K562 (cell line): Measurements from ENCODE around the gene SLC16A9. TPM values are rescaled to one million over a fixed set of nuclear protein-coding genes. Genes with fewer than 3 reads are reported as not detected.
A peak's percentile ranks its signal among the peaks of the same experiment; 100 is the strongest.

Experiments used
- ATAC-seq: fragments of 200-7000 bp; cut with Tn5 transposase; 3 replicates; pipeline ENCODE4 v1.9.1; 2020; ENCODE audit warnings: moderate library complexity
- BruUV-seq: library from RNA; stranded (reverse); fragments of 400-500 nt; replicated peaks from 2 replicates; lab custom pipeline; 2021; lab: Mats Ljungman, UMichigan
- CTCF ChIA-PET: fragments of 300-600 bp; formaldehyde crosslinking; extraction: SDS; loops from one replicate; lab custom pipeline; 2021; ENCODE audit warnings: low intra/inter-chr PET ratio; lab: Yijun Ruan, JAX
- POLR2A ChIA-PET: fragments of 300-600, 350-650 bp; sonication (Branson Sonifier 250); formaldehyde crosslinking; extraction: SDS; loops from one replicate; lab custom pipeline; 2021; ENCODE audit warnings: antibody characterized with exemption, inconsistent platforms; lab: Yijun Ruan, JAX
- DNase-seq, 4 experiments: peaks; one replicate each; pipeline versions ENCODE4 v3.0.0 to v3.0.0-alpha.2; 2011 to 2018; ENCODE audit warnings: low spot score in 3 of 4, mixed read lengths in 3 of 4; ENCODE audit errors: extremely low read depth in 1 of 4
- FAIRE-seq: peaks from 2 replicates; lab custom pipeline; 2011; peaks lifted over from hg19 to GRCh38; lab: Jason Lieb, UNC
- H2AFZ ChIP-seq: 2 replicates; pipeline ENCODE4 v1.6.0; 2011; ENCODE audit warnings: low read depth, low read length, control low read depth, inconsistent platforms
- H3K27ac ChIP-seq: fragments of 200-600 bp; 3 replicates; pipeline ENCODE4 v1.8.0; 2011; ENCODE audit warnings: low read depth, mild to moderate bottlenecking, control low read depth, inconsistent platforms, low read length, moderate library complexity, mixed read lengths; ENCODE audit errors: extremely low read depth
- H3K27me3 ChIP-seq, 2 experiments: fragments of 300-600 bp in 1 of 2; 2 replicates in 1 of 2; 3 replicates in 1 of 2; pipeline versions ENCODE4 v1.6.0 to v1.8.0; 2011; ENCODE audit warnings: inconsistent platforms in 2 of 2, low read length in 2 of 2, mild to moderate bottlenecking in 1 of 2, mixed read lengths in 1 of 2, moderate library complexity in 1 of 2; ENCODE audit not compliant: control insufficient read depth in 2 of 2, insufficient read depth in 2 of 2
- H3K36me3 ChIP-seq: fragments of 300-600 bp; 3 replicates; pipeline ENCODE4 v1.8.0; 2011; ENCODE audit warnings: mild to moderate bottlenecking, low read length, inconsistent platforms; ENCODE audit not compliant: control insufficient read depth, insufficient read depth
- H3K4me1 ChIP-seq, 2 experiments: fragments of 200-600 bp in 1 of 2; replicated peaks in 1 of 2; 2 replicates in 1 of 2; 3 replicates in 1 of 2; pipeline versions ENCODE4 v1.5.1 to v1.8.0; 2011; ENCODE audit warnings: inconsistent platforms in 2 of 2, low read length in 2 of 2, mild to moderate bottlenecking in 1 of 2, mixed read lengths in 1 of 2, moderate library complexity in 1 of 2; ENCODE audit not compliant: control insufficient read depth in 2 of 2, insufficient read depth in 2 of 2
- H3K4me2 ChIP-seq: 2 replicates; pipeline ENCODE4 v1.6.1; 2011; ENCODE audit warnings: low read length, control low read depth, inconsistent platforms, mixed read lengths; ENCODE audit not compliant: insufficient read depth
- H3K4me3 ChIP-seq: fragments of 200-600 bp; sonication (generic), shearing (Covaris generic); 2 replicates; pipeline ENCODE4 v1.5.1; 2016; ENCODE audit warnings: control low read depth, inconsistent platforms
- H3K79me2 ChIP-seq: fragments of 200-600 bp; 3 replicates; pipeline ENCODE4 v1.8.0; 2011; ENCODE audit warnings: low read length, inconsistent platforms; ENCODE audit not compliant: control insufficient read depth, insufficient read depth
- H3K9ac ChIP-seq, 2 experiments: 2 replicates each; pipeline versions ENCODE4 v1.6.0 to v1.6.1; 2011; ENCODE audit warnings: low read depth in 2 of 2, low read length in 2 of 2, control low read depth in 1 of 2, inconsistent platforms in 1 of 2, mild to moderate bottlenecking in 1 of 2, mixed read lengths in 1 of 2; ENCODE audit not compliant: insufficient read depth in 1 of 2
- H3K9me1 ChIP-seq: one replicate; pipeline ENCODE4 v1.6.0; 2011; ENCODE audit warnings: inconsistent platforms, mild to moderate bottlenecking, low read length, moderate library complexity; ENCODE audit not compliant: control insufficient read depth, insufficient read depth
- H3K9me3 ChIP-seq: replicated peaks from 2 replicates; pipeline ENCODE4 v1.5.1; 2011; ENCODE audit warnings: low read depth, low read length, inconsistent platforms; ENCODE audit not compliant: control insufficient read depth, insufficient read depth
- H4K20me1 ChIP-seq: replicated peaks from 2 replicates; pipeline ENCODE4 v1.6.1; 2011; ENCODE audit warnings: low read length, inconsistent platforms, mixed read lengths; ENCODE audit not compliant: control insufficient read depth, insufficient read depth
- CEBPG ChIP-seq, 3 experiments: fragments of 200-800 bp in 1 of 3; sonication (Bioruptor generic) in 1 of 3; sonication (generic) in 1 of 3; formaldehyde crosslinking in 1 of 3; IDR thresholded peaks in 2 of 3; conservative IDR thresholded peaks in 1 of 3; 2 replicates each; pipeline versions ENCODE4 v1.6.1 to v1.8.0; 2016 to 2022; ENCODE audit warnings: missing compliant biosample characterization in 2 of 3, missing genetic modification characterization in 2 of 3, mild to moderate bottlenecking in 1 of 3, missing genetic modification reagents in 1 of 3
- FOXA1 ChIP-seq: fragments of 450-650 bp; IDR thresholded peaks from 2 replicates; pipeline ENCODE4 v1.6.1; 2016; ENCODE audit warnings: mild to moderate bottlenecking, borderline replicate concordance
- MAFK ChIP-seq: IDR thresholded peaks from 2 replicates; pipeline ENCODE4 v1.6.1; 2011; ENCODE audit warnings: low read length, improper control_type of control experiment
- MLX ChIP-seq, 2 experiments: fragments of 450-650 bp in 1 of 2; sonication (generic) in 1 of 2; formaldehyde crosslinking; conservative IDR thresholded peaks; 2 replicates each; pipeline versions ENCODE4 v1.4.0 to v1.8.1; 2020 to 2022; ENCODE audit warnings: mild to moderate bottlenecking in 1 of 2, missing genetic modification reagents in 1 of 2
- PRPF4 ChIP-seq: fragments of 200-400 bp; formaldehyde crosslinking; IDR thresholded peaks from one replicate; pipeline ENCODE4 v1.6.1; 2017; ENCODE audit warnings: low read length, low read depth, mild to moderate bottlenecking; ENCODE audit not compliant: insufficient read depth, poor library complexity, severe bottlenecking
- TEAD4 ChIP-seq, 2 experiments: sonication (generic) in 1 of 2; formaldehyde crosslinking in 1 of 2; IDR thresholded peaks; 2 replicates each; pipeline versions ENCODE4 v1.6.1 to v1.8.0; 2012 to 2022; ENCODE audit warnings: borderline replicate concordance in 1 of 2, inconsistent platforms in 1 of 2, low read length in 1 of 2, mild to moderate bottlenecking in 1 of 2, missing genetic modification reagents in 1 of 2
- ZNF507 ChIP-seq: conservative IDR thresholded peaks from 2 replicates; pipeline ENCODE4 v1.6.1; 2017; ENCODE audit warnings: missing genetic modification characterization, missing compliant biosample characterization
- WGBS: fragments of 100-300 bp; shearing (Covaris generic); methylation state at CpG from one replicate; pipeline ENCODE4 v1.1.6; 2016; ENCODE audit warnings: low coverage, mixed read lengths; ENCODE audit not compliant: insufficient coverage; ENCODE audit errors: missing lambda C conversion rate; 5-methylcytosine and 5-hydroxymethylcytosine counted together
- in situ Hi-C: fragments of 300-500 bp; cut with MboI; formaldehyde crosslinking; loops from 4 replicates; pipeline ENCODE4 v1.15.0; 2018; ENCODE audit warnings: inconsistent platforms, mixed read lengths
- intact Hi-C: fragments of 100-400 bp; cut with micrococcal nuclease; formaldehyde crosslinking; loops from 2 replicates; pipeline ENCODE4 v1.14.2; 2022
- polyA plus RNA-seq, 8 experiments: library from polyadenylated mRNA; depleted of rRNA in 4 of 8; stranded (reverse) in 5 of 8; unstranded in 3 of 8; fragments of >200 nt; fragmentation: Nextera tagmentation in 2 of 8; fragmentation: Illumina TruSeq in 1 of 8; extraction: Ambion mirVana in 2 of 8; extraction: Trizol in 1 of 8; gene quantifications; 2 replicates each; pipeline versions ENCODE4 v1.2.1 to v1.2.3, GENCODE V29; 2011 to 2014; ENCODE audit warnings: inconsistent platforms in 1 of 8, missing spikeins in 1 of 8
- total RNA-seq, 7 experiments: library from RNA; depleted of rRNA in 6 of 7; stranded (reverse); fragments of >200 nt in 6 of 7; fragmentation: Illumina TruSeq in 2 of 7; extraction: Trizol in 2 of 7; gene quantifications; 2 replicates each; pipeline versions ENCODE4 v1.2.1 to v1.2.3, GENCODE V29; 2011 to 2021; ENCODE audit warnings: low replicate concordance in 1 of 7
- TF ChIP-seq, protein P1 (sequence below), 2 experiments: fragments of 450-650 bp in 1 of 2; sonication (generic) in 1 of 2; formaldehyde crosslinking in 1 of 2; IDR thresholded peaks in 1 of 2; conservative IDR thresholded peaks in 1 of 2; 2 replicates each; pipeline versions ENCODE4 v1.6.1 to v1.8.1; 2016 to 2023; ENCODE audit warnings: mild to moderate bottlenecking in 2 of 2, moderate library complexity in 2 of 2, inconsistent platforms in 1 of 2, missing genetic modification reagents in 1 of 2
- TF ChIP-seq, protein P2 (sequence below): sonication (generic); formaldehyde crosslinking; IDR thresholded peaks from 2 replicates; pipeline ENCODE4 v1.8.1; 2023; ENCODE audit warnings: missing genetic modification reagents, mild to moderate bottlenecking, borderline replicate concordance
- TF ChIP-seq, protein P3 (sequence below): fragments of 250-450 bp; sonication (Bioruptor Pico); IDR thresholded peaks from 2 replicates; pipeline ENCODE4 v1.8.0; 2022; ENCODE audit warnings: moderate library complexity, mild to moderate bottlenecking, inconsistent platforms

Gene SLC16A9
- total and polyA plus RNA-seq, 9 of the 15 experiments (the other 6 are each of a cell fraction or from before 2014, with no cell fraction given): 0.90 to 6.4 (median 2.1) TPM

- ChIA-PET CTCF (no interaction called here), POLR2A (interaction anchor here (0.8 kb wide), 1 partner anchor 32 kb away, joined by 3 read pairs; no protein-coding TSS in a partner anchor)
- DNase-seq (no peak), ATAC-seq (peak; percentile 52), FAIRE-seq (no peak)
- H3K79me2 ChIP-seq: no peaks in the 10 kb centered on the region
- H3K4me2 ChIP-seq: no peak overlapping the region
- H3K4me3 ChIP-seq: no peak overlapping the region
- H3K9me1 ChIP-seq: no peaks in the 10 kb centered on the region
- H3K9ac ChIP-seq: no peak overlapping the region
- WGBS: 5% methylated on average over 4 of the region's 4 CpGs
- no peaks in the 10 kb centered on the region for H4K20me1 ChIP-seq
- intact Hi-C loops (no loop called here), in situ Hi-C loops (loop anchor here (5.0 to 25.0 kb wide), 2 partner anchors 390 to 805 kb away; no protein-coding TSS in a partner anchor)
- no peaks in the 10 kb centered on the region for H3K36me3 ChIP-seq
- H3K27me3 ChIP-seq: no peaks in the 10 kb centered on the region; a peak in 2 of 5 replicates
- H3K9me3 ChIP-seq: no peaks in the 10 kb centered on the region
- no peak overlapping the region for H3K27ac ChIP-seq
- no peaks in the 10 kb centered on the region for H3K4me1 ChIP-seq
- no TSS peak for BruUV-seq
- no peak overlapping the region for H2AFZ ChIP-seq
- TF ChIP-seq MLX (CRISPR knock-in tag; conservative IDR thresholded peaks at IDR 0.05) (no peak), CEBPG (CRISPR knock-in tag; IDR thresholded peaks at IDR 0.05) (no peak), CEBPG (tag; conservative IDR thresholded peaks at IDR 0.05 in 1 of 2, IDR thresholded peaks at IDR 0.05 in 1 of 2) (peak in 1 of 2 experiments; percentile 65; a peak in 1 of 4 replicates), ZNF507 (tag) (no peak), TEAD4 (IDR thresholded peaks at IDR 0.05; ENCODE audit: low read length) (no peak), TEAD4 (CRISPR knock-in tag; IDR thresholded peaks at IDR 0.05; ENCODE audit: borderline replicate concordance) (no peak), FOXA1 (no peak), PRPF4 (no peak), MAFK (0 out of 2 replicates have a peak, but pooled peaks have one; percentile 2)
- TF ChIP-seq, protein P1, sequence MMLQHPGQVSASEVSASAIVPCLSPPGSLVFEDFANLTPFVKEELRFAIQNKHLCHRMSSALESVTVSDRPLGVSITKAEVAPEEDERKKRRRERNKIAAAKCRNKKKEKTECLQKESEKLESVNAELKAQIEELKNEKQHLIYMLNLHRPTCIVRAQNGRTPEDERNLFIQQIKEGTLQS (IDR thresholded peaks at IDR 0.05): peak; percentile 47; the same call in 1 of the 2 replicates
- TF ChIP-seq, protein P1 (CRISPR knock-in tag; conservative IDR thresholded peaks at IDR 0.05): no peak
- TF ChIP-seq, protein P2, sequence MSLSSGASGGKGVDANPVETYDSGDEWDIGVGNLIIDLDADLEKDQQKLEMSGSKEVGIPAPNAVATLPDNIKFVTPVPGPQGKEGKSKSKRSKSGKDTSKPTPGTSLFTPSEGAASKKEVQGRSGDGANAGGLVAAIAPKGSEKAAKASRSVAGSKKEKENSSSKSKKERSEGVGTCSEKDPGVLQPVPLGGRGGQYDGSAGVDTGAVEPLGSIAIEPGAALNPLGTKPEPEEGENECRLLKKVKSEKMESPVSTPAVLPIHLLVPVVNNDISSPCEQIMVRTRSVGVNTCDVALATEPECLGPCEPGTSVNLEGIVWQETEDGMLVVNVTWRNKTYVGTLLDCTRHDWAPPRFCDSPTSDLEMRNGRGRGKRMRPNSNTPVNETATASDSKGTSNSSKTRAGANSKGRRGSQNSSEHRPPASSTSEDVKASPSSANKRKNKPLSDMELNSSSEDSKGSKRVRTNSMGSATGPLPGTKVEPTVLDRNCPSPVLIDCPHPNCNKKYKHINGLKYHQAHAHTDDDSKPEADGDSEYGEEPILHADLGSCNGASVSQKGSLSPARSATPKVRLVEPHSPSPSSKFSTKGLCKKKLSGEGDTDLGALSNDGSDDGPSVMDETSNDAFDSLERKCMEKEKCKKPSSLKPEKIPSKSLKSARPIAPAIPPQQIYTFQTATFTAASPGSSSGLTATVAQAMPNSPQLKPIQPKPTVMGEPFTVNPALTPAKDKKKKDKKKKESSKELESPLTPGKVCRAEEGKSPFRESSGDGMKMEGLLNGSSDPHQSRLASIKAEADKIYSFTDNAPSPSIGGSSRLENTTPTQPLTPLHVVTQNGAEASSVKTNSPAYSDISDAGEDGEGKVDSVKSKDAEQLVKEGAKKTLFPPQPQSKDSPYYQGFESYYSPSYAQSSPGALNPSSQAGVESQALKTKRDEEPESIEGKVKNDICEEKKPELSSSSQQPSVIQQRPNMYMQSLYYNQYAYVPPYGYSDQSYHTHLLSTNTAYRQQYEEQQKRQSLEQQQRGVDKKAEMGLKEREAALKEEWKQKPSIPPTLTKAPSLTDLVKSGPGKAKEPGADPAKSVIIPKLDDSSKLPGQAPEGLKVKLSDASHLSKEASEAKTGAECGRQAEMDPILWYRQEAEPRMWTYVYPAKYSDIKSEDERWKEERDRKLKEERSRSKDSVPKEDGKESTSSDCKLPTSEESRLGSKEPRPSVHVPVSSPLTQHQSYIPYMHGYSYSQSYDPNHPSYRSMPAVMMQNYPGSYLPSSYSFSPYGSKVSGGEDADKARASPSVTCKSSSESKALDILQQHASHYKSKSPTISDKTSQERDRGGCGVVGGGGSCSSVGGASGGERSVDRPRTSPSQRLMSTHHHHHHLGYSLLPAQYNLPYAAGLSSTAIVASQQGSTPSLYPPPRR (CRISPR knock-in tag): no peak
- TF ChIP-seq, protein P3, sequence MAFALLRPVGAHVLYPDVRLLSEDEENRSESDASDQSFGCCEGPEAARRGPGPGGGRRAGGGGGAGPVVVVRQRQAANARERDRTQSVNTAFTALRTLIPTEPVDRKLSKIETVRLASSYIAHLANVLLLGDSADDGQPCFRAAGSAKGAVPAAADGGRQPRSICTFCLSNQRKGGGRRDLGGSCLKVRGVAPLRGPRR (CRISPR knock-in tag): no peak
Observed at GRCh38 chr10:59631882-59632807, 77.5 kb downstream of the SLC16A9 start.
